HL-60/S4 treated with phorbol 12-myristate 13-acetate at 8.2 ng/mL for 4 days and 3 days (cell line): Measurements from ENCODE around the gene MRPL32.

Experiments
- in situ Hi-C: fragments of 300-500 bp; cut with MboI; formaldehyde crosslinking; loops from 2 replicates; pipeline ENCODE4 v1.15.0; 2022; ENCODE audit warnings: low sequenced_read_pairs

The MRPL32 gene

DNA sequence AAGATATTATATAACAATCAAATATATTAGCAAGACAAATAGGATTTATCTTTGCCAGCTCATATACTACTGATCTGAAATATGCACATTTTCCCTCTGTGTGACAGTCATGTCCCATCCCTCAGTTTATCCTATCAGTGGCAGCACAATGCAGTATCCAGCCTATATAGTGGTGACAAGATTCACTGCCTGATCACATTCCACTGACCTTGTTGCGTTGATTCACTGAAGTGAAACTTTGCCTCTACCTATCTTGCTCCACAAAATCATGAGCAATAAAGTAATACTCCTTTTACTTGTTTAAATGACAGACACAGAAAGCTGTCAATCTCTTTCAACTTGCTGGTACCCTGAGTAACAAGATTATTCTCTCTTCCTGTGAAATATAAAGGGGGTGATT, 6.5 kb upstream of the MRPL32 start:
- in situ Hi-C loops = no loop called here

DNA sequence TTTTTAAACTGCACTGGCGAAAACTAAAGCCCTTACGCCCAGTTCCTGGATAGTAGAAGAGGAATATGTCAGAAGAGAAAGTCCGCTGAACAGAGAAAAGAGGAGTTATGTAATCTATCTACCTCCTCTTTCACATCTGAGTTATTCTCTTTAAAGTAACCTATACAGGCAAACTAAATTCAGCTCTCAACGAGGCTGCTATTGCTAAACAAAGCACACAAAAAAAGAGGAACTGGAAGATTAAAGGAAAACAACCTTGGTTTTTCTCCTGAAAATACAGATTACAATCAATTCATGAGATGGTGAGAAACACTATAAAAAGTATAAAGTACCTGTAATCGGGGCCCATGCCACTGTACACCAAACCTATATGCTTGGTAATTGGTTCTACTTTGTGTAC, 6.0 kb upstream of the MRPL32 start:
- in situ Hi-C loops = no loop called here

GRCh38 chr7:42928754-42929153, 3.4 kb upstream of the MRPL32 start:
- in situ Hi-C loops = no loop called here

DNA sequence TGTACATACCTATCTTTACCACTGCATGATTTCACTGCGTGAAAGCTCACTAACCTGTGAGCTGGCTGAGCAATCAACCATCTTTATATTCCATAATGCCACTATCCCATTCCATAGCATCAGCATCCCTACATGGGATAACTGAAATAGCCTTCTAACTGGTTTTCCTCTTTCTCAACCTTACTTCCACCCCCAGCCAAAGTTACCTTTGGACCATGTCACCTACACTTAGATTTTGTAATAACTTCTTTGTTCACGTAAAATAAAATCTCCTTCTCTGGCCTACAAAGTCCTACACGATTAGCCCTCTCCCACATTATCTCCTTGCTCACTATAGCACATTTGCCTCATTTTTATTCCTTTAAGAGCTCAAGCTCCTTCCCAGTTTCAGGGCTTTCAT, 2.7 kb upstream of the MRPL32 start:
- in situ Hi-C loops = no loop called here

DNA sequence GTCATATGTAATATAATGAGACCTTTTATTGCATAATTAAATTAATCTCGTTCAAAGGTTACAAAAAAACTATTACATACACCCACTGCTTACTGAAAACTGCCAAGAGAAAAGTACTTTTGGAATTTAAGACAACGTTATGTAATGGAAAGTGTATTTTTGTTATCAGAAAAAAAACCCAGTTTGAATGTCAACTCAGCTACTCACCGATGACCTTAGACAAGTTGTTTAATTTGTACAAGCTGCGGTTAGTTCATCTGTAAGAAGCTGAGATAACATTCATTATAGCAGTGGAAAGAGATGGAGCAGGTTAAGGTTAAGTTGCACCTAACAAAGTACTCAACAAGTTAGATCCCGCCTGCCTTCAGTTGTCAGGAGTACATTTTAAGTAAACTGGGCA, 1.3 kb upstream of the MRPL32 start:
- in situ Hi-C loops = no loop called here

DNA sequence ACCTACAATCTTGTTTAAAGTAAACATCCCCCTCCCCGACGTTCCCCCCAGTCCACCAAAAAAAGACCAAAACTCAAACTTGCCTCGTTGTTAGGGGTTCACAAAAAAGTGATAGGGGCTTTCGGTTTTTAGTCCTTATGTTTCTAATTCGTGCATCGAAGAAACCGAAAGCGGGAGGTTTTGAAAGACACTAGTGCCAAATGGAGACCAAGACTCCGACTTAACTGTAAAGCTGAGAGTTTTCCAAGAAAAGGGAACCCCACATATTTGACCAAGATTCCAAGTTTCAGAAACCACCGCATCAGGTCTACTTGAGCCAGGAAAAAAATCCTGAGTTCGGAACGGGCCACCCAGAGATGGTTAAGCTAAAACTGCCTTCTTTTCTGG, 736 bp upstream of the MRPL32 start:
- in situ Hi-C loops = no loop called here

- in situ Hi-C loops = no loop called here
Observed at GRCh38 chr7:42932811-42933591, 825 bp downstream of the MRPL32 start.

GRCh38 chr7:42934291-42934690, 2.1 kb downstream of the MRPL32 start:
- in situ Hi-C loops = no loop called here

DNA sequence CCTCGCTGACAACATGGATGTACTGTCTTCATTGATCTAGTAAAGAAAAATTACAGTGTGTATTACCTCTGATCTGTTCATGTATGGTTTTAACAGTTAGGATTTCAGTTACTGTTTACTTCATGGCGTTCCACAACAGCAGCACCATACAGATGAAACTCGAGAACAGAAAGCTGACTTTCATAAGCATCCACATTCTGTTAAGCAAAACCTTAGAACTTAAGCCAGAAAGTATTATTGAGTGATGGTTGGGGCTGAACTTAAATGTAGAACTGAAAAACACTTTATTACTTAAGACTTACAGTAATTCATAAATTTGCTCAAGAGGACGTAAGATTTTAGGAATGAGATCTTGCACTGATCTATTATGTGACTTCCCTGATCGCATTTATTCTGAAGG, 3.7 kb downstream of the MRPL32 start:
- in situ Hi-C loops = no loop called here

GRCh38 chr7:42939457-42940240, 7.5 kb downstream of the MRPL32 start:
- in situ Hi-C loops = no loop called here

DNA sequence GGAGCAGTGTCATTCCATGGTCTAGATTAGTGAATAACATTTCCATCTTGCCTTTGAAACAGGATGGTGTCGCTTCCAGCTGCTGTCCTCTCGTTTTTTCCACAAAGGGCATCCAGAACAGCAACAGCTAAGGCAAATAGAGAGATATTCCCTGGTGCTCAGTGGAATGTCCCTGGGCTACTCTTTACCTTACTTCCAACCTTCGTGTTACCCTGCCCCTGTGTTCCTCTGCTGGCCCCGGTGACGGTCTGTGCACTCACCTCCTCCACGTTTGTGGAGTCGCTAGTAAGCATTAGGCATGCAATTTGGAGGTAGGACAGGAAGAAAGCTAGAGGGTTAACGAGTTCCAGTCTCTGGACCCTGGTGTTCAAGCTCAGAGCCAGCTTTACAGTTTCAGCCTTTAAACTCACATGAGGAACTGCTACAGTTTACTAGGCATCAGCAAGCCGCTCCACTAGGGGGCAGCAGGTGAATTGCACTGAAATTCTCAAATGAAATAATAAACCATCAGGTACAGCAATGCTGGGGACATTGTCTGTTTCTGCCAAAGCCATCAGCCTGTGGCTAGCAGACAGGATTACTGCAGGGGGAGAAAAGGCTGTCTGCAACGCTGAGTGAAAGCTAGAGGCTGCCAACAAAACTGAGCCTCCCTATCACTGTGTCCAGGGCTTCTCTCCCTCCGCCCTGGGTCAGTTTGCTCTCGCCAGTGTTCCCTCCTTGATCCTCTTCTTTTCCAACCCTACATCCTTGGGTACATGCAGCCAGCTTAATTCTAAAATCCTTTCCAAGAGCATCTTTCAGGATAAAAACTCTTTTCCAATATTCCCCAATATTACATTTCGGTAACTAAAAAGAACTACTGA, 9.0 kb downstream of the MRPL32 start:
- in situ Hi-C loops = no loop called here

DNA sequence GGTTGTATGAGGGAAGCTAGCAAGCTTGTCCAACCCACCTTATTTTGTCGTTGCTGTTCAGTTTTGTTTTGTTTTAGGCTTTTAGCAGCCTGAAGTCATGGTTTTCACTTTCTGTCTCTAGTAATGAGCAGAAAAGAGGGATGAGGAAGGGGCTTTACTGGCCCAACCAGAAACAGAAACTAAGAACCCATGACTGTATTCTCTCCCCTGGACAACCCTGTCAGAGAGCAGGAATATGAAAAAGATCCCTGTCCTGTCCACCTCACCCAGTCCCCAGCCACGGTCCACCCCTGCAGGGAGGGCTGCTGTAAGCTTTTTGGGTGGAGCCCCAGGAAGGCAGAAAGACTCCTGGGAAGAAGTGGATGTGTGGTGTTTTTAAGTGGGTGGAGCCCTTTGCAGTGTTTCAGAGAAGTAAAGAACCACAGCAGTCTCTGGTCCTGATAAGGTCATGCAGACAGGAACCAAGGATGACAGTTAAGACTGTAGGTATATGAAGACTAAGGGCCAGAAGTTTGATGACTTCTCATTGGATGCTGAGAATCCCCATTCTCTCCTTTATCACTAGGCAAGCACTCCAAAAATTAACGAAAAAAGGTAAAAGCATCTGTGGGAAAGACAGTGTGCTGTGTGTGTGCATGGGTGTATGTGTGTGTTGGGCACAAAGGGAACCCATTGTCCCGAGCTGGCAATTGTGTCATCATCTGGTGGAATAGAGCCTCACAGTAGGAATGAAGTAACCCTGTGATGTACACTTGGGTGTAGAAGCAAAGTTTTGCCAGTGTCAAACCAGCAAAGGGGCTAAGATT, 13.8 kb downstream of the MRPL32 start:
- in situ Hi-C loops = no loop called here

DNA sequence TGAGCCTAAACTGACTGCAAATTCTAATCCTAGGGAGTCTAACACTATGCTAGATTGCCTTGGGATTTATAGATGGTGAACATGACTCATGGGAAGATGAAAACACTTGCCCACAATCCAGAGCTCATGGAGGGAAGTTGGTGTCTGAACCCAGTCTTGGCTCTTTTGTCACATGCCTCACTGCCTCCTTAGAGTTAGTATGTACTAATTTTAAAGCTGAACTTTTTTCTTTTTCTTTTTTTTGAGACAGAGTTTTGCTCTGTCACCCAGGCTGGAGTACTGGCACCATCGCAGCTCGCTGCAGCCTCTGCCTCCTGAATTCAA, 14.4 kb downstream of the MRPL32 start:
- in situ Hi-C loops = no loop called here

DNA sequence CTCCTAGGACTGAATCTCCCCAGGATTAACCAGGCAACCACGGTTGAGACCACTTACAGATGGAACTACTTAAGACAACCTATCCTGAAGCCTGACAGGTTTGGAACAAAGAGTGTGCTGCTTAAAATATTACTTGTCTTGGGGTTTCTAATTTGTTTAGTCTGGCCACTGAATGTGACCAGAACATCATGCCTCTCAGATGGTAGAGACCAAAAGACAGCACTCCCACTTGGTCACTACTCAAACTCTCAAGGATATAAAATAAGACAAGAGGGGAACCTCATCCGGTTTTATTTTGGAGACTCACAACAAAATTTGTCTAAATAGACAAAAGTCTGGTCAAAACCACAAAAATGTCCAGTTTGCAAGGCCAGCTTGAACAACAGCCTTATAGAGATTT, 15.3 kb downstream of the MRPL32 start:
- in situ Hi-C loops = no loop called here

DNA sequence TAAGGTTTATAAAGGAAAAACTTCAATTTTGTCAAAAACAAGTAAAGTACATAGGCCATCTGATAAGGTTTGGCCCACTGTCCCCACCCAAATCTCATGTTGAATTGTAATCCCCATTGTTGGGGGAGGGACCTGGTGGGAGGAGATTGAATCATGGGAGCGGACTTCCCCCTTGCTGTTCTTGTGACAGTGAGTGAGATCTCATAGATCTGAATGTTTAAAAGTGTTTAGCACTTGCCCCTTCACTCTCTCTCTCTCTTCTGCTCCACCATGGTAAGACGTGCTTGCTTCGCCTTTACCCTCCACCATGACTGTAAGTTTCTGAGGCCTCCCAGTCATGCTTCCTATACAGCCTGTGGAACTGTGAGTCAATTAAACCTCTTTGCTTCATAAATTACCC, 18.2 kb downstream of the MRPL32 start:
- in situ Hi-C loops = no loop called here

DNA sequence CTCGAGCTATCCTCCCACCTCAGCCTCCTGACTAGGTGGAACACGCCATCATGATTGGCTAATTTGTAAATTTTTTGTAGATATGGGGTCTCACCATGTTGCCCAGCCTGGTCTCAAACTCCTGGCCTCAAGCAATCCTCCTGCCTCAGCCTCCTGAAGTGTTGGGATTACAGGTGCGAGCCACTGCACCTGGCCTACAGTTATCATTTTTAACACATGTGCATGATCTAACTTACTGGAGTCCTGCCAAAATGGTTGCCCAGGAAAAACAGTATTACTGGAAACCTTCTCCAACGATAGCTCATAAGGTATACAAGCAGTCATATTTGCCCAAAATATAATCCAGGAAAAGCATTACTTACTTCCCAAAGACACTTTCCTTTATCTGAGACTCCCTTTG, 20.2 kb downstream of the MRPL32 start:
- in situ Hi-C loops = no loop called here

GRCh38 chr7:42953994-42954393, 21.8 kb downstream of the MRPL32 start:
- in situ Hi-C loops = no loop called here

DNA sequence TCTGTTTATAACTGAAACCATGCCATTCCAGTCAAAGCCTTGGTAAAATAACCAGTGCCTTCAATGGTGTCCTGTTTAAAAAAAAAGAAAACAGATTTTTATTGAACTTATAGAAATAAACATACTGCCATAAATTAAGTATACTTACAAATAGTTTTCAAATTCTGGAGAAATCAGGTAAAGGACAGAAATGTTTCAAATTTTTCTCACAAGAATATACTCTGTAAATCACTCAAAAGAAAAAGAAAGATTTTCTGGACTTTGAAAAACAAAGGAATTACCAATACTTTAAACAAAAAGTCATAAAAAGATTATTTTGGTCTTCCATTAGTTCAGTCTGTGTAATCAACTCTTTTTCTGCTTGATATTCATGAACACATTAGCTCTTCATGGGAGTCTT, 23.9 kb downstream of the MRPL32 start:
- in situ Hi-C loops = no loop called here

- in situ Hi-C loops = no loop called here
Observed at GRCh38 chr7:42959549-42959948, 27.4 kb downstream of the MRPL32 start.

DNA sequence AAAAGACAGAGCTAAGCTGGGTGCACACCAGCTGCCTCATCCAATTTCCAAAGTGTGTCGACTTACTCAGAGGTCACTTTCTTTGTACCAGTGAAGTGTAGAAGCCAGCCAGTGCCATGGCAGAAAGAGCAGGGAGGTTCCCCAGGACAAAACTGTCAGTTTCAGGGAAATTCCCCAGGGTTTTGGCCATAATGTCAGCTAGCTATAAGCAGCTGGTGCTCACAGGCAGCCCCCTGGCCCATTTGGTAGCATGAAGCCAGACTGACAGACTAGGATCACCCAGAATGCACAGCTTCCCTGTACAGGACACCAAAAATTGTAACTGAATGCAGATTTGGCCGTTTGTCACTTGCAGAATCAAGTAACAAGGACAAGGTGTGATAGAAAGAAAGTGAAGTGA, 28.6 kb downstream of the MRPL32 start:
- in situ Hi-C loops = no loop called here

DNA sequence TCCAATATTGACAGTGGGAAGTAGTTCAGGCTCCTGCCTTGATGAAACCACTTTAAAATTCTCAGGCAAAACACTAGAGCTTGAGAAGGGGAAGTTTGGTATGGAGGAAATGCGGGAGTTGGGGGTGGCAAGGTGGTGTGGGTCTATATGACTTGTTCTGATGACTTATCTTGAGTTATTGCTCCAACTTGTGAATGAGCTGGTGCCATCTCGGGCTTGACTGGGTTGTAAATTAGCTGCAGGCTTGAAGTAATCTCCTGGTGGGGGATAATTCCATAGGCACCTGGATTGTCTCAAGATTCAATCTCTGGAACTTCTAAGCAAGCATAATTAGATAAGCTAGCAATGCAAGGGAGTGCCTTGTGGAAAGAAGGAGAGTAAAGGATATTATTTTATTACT, 29.0 kb downstream of the MRPL32 start:
- in situ Hi-C loops = no loop called here
